SU-DHL-6 (cell line): ENCODE data around the gene NR4A3.

Experiments used
- CTCF ChIP-seq: fragments of 200-600 bp; sonication (generic); IDR thresholded peaks from one replicate; pipeline ENCODE4 v1.5.1; 2017; ENCODE audit warnings: antibody characterized with exemption, mild to moderate bottlenecking, low read length, moderate library complexity; ENCODE audit not compliant: insufficient read depth, poor library complexity, severe bottlenecking
- EZH2phosphoT487 ChIP-seq: fragments of 200-600 bp; sonication (generic), shearing (Covaris generic); conservative IDR thresholded peaks from 2 replicates; pipeline ENCODE4 v1.6.1; 2018; ENCODE audit warnings: mild to moderate bottlenecking, antibody characterized with exemption, low read length, moderate library complexity, mixed read lengths

DNA sequence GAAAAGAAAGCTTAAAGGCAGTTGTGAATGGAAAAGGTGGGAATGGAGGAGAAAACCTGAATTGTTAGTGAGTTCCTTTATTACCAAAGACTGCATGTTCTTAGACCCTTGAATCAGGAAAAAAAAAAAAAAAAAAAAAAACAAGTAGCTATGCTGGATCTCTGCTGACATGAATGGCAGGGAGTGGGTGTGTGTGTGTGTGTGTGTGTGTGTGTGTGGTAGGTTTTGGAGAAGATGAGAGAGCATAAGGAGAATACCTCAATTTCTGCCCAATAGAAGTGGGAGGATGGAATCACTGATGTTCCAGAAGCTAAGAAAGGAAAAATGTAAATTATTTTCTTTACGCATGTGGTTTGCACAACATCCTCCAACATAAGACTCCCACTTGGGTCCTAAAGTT lies 25.5 kb upstream of the NR4A3 start:
- TF ChIP-seq CTCF (no peak), EZH2phosphoT487 (no peak)
